ENCODE measurements around the gene CDKAL1. TPM values are rescaled to one million over a fixed set of nuclear protein-coding genes. Genes with fewer than 3 reads are reported as not detected.

CDKAL1 gene
- total RNA-seq, 4 donors from 2014 or later, result 10.1 to 22.0 (median 12.5) TPM

DNA sequence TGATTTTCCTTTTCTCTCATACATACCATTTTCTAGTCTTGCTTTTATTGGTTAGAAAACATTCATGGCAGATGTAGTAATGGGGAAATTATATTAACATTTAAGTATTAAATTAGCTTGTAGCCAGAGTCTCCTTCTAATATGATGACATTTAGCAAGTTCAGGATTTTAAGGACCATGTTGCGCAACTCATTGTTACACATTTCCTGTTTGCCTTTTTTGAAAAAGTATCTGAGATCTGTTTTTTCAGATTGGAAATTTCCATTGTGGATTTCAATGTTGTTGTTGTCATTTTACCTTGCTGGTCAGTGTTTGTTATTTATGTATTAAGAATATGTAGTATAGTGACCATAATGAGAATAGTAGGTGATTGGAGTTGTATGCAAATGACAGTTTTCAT is 38.7 kb downstream of the CDKAL1 start:
- peaks cover 11% of the 10 kb centered on the region for H3K36me3 ChIP-seq
- DNase-seq (ENCODE audit: low spot score in 2 of 2), result no peak
- H3K9me3 ChIP-seq, result no peaks in the 10 kb centered on the region
- no peak for TF ChIP-seq POLR2AphosphoS5 (IDR thresholded peaks at IDR 0.05)
- TF ChIP-seq, protein P1, sequence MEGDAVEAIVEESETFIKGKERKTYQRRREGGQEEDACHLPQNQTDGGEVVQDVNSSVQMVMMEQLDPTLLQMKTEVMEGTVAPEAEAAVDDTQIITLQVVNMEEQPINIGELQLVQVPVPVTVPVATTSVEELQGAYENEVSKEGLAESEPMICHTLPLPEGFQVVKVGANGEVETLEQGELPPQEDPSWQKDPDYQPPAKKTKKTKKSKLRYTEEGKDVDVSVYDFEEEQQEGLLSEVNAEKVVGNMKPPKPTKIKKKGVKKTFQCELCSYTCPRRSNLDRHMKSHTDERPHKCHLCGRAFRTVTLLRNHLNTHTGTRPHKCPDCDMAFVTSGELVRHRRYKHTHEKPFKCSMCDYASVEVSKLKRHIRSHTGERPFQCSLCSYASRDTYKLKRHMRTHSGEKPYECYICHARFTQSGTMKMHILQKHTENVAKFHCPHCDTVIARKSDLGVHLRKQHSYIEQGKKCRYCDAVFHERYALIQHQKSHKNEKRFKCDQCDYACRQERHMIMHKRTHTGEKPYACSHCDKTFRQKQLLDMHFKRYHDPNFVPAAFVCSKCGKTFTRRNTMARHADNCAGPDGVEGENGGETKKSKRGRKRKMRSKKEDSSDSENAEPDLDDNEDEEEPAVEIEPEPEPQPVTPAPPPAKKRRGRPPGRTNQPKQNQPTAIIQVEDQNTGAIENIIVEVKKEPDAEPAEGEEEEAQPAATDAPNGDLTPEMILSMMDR (IDR thresholded peaks at IDR 0.05), result no peak
- no peak for TF ChIP-seq POLR2A (IDR thresholded peaks at IDR 0.05)
- TF ChIP-seq EP300 (IDR thresholded peaks at IDR 0.05), result no peak
- peaks cover 13% of the 10 kb centered on the region for H3K4me1 ChIP-seq
- 88% methylated on average over 1 of the region's 1 CpG for WGBS
- H3K27me3 ChIP-seq, result no peaks in the 10 kb centered on the region
- no peak overlapping the region for H3K27ac ChIP-seq
- no peak overlapping the region for H3K4me3 ChIP-seq

DNA sequence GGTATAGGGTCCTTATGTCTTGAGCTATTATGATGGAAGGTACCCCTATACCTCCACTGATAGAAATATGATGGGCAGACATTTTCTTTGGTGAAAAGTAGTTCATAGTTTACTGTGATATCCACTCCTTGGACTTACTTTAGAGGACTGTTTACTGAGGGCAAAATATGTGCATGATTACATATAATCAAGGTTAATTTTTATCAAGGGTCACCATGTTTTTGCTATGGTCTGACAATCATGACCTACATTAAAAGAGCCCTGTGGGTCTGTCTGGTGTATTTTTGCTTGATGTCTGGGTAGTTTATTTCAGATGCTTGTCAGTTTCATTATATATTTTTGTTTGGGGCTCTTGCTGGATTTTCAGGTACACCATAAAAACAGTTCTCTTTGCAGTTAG is 40.1 kb downstream of the CDKAL1 start:
- Histone ChIP-seq H3K36me3 (peaks cover 18% of the 10 kb centered on the region), H3K27ac (no peak overlapping the region), H3K4me3 (no peak overlapping the region), H3K27me3 (no peaks in the 10 kb centered on the region), H3K4me1 (peaks cover 13% of the 10 kb centered on the region), H3K9me3 (no peaks in the 10 kb centered on the region)
- TF ChIP-seq, protein P1 (IDR thresholded peaks at IDR 0.05), result no peak
- TF ChIP-seq POLR2A (IDR thresholded peaks at IDR 0.05), result no peak
- TF ChIP-seq POLR2AphosphoS5 (IDR thresholded peaks at IDR 0.05), result no peak
- no peak for TF ChIP-seq EP300 (IDR thresholded peaks at IDR 0.05)
- no peak for DNase-seq (ENCODE audit: low spot score in 2 of 2)

GRCh38 chr6:20575125-20575524 is 40.9 kb downstream of the CDKAL1 start:
- Histone ChIP-seq H3K9me3 (no peaks in the 10 kb centered on the region), H3K4me1 (peaks cover 13% of the 10 kb centered on the region), H3K4me3 (no peak overlapping the region), H3K27ac (no peak overlapping the region), H3K27me3 (no peaks in the 10 kb centered on the region), H3K36me3 (peaks cover 19% of the 10 kb centered on the region)
- 89% methylated on average over 1 of the region's 1 CpG for WGBS
- DNase-seq (ENCODE audit: low spot score in 2 of 2), result no peak
- TF ChIP-seq, protein P1 (IDR thresholded peaks at IDR 0.05), result no peak
- TF ChIP-seq EP300 (IDR thresholded peaks at IDR 0.05) (no peak), POLR2A (IDR thresholded peaks at IDR 0.05) (no peak), POLR2AphosphoS5 (IDR thresholded peaks at IDR 0.05) (no peak)

GRCh38 chr6:20575704-20576451 is 41.6 kb downstream of the CDKAL1 start:
- H3K27ac ChIP-seq, result no peak overlapping the region
- H3K27me3 ChIP-seq, result no peaks in the 10 kb centered on the region
- H3K4me1 ChIP-seq, result peaks cover 13% of the 10 kb centered on the region
- peaks cover 19% of the 10 kb centered on the region for H3K36me3 ChIP-seq
- no peaks in the 10 kb centered on the region for H3K9me3 ChIP-seq
- WGBS, result 80% methylated on average over 4 of the region's 4 CpGs
- no peak for TF ChIP-seq EP300 (IDR thresholded peaks at IDR 0.05)
- no peak for TF ChIP-seq POLR2AphosphoS5 (IDR thresholded peaks at IDR 0.05)
- TF ChIP-seq, protein P1 (IDR thresholded peaks at IDR 0.05), result no peak
- TF ChIP-seq POLR2A (IDR thresholded peaks at IDR 0.05), result no peak
- no peak overlapping the region for H3K4me3 ChIP-seq
- no peak for DNase-seq (ENCODE audit: low spot score in 2 of 2)

DNA sequence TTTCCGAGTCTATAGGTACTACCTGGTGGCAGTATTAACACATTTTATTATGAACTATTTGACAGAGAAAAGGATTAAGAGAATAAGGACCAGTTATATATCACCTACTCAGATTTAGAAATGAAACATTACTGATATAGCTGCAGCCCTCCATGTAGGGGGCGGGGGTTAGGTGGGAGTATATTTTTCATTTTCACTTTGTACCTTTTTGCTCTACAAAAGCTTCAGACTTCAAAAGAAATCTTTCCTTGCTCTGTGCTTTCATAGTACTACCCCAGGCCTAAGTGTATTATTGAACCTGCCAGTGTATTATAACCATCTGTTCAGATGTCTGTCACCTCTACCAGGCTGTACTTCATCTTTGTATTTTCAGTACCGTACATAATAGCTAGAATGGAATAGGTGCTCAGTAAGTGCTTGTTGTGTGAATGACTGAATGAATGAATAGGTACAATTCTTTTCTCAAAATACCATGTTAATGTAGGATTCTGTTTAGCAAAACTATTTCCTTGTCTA is 43.0 kb downstream of the CDKAL1 start:
- TF ChIP-seq, protein P1 (IDR thresholded peaks at IDR 0.05), result no peak
- TF ChIP-seq EP300 (IDR thresholded peaks at IDR 0.05) (no peak), POLR2A (IDR thresholded peaks at IDR 0.05) (no peak), POLR2AphosphoS5 (IDR thresholded peaks at IDR 0.05) (no peak)
- H3K27me3 ChIP-seq, result no peaks in the 10 kb centered on the region
- no peaks in the 10 kb centered on the region for H3K9me3 ChIP-seq
- no peak for DNase-seq (ENCODE audit: low spot score in 2 of 2)
- no peak overlapping the region for H3K27ac ChIP-seq
- peaks cover 11% of the 10 kb centered on the region for H3K4me1 ChIP-seq
- 95% methylated on average over 3 of the region's 3 CpGs for WGBS
- peaks cover 19% of the 10 kb centered on the region for H3K36me3 ChIP-seq
- H3K4me3 ChIP-seq, result no peak overlapping the region
